OCI-LY7 (cell line): ENCODE measurements around the gene GATAD2A. TPM values are rescaled to one million over a fixed set of nuclear protein-coding genes. Genes with fewer than 3 reads are reported as not detected.

Experiments
- BruUV-seq: library from RNA; stranded (reverse); fragments of 400-500 nt; replicated peaks from 2 replicates; lab custom pipeline; 2021; lab: Mats Ljungman, UMichigan
- CTCF ChIA-PET: fragments of 300-600 bp; sonication (Branson Sonifier 250); formaldehyde crosslinking; loops from one replicate; lab custom pipeline; 2022; ENCODE audit warnings: antibody characterized with exemption; ENCODE audit not compliant: unreplicated experiment; lab: Charles Lee
- POLR2A ChIA-PET: fragments of 300-600 bp; sonication (Branson Sonifier 250); formaldehyde crosslinking; loops from one replicate; lab custom pipeline; 2022; ENCODE audit warnings: antibody characterized with exemption; lab: Charles Lee
- DNase-seq: peaks from one replicate; pipeline ENCODE4 v3.0.0-alpha.2; 2015; ENCODE audit warnings: low spot score
- H2AFZ ChIP-seq: fragments of 200-600 bp; sonication (generic), shearing (Covaris generic); 2 replicates; pipeline ENCODE4 v1.6.1; 2014; ENCODE audit warnings: mild to moderate bottlenecking, antibody characterized with exemption, low read length, moderate library complexity
- H3K27ac ChIP-seq: fragments of 200-600 bp; sonication (generic); 2 replicates; pipeline ENCODE4 v1.5.1; 2014; ENCODE audit warnings: mixed run types, low read depth, mild to moderate bottlenecking, moderate library complexity, low read length, inconsistent platforms; ENCODE audit not compliant: poor library complexity, severe bottlenecking
- H3K36me3 ChIP-seq: fragments of 200-600 bp; sonication (generic); 2 replicates; pipeline ENCODE4 v1.6.1; 2014; ENCODE audit warnings: mild to moderate bottlenecking, antibody characterized with exemption, low read length, moderate library complexity, mixed read lengths; ENCODE audit not compliant: insufficient read depth
- H3K4me1 ChIP-seq: fragments of 200-600 bp; sonication (generic); 2 replicates; pipeline ENCODE4 v1.5.1; 2014; ENCODE audit warnings: mild to moderate bottlenecking, low read length; ENCODE audit not compliant: insufficient read depth, poor library complexity, severe bottlenecking
- H3K4me2 ChIP-seq: fragments of 200-600 bp; sonication (generic); 2 replicates; pipeline ENCODE4 v1.6.1; 2014; ENCODE audit warnings: mild to moderate bottlenecking, low read length
- H3K4me3 ChIP-seq: fragments of 200-600 bp; sonication (generic); 2 replicates; pipeline ENCODE4 v1.5.1; 2014; ENCODE audit warnings: mild to moderate bottlenecking, low read depth, low read length; ENCODE audit not compliant: poor library complexity, severe bottlenecking
- H3K79me2 ChIP-seq: fragments of 200-600 bp; sonication (generic); 2 replicates; pipeline ENCODE4 v1.6.1; 2016; ENCODE audit warnings: low read depth, mild to moderate bottlenecking, low read length, moderate library complexity, mixed read lengths; ENCODE audit not compliant: insufficient read depth
- H3K9me2 ChIP-seq: fragments of 200-600 bp; sonication (generic); 2 replicates; pipeline ENCODE4 v1.6.1; 2016; ENCODE audit warnings: mild to moderate bottlenecking, low read length, mixed read lengths; ENCODE audit not compliant: insufficient read depth
- H3K9me3 ChIP-seq: fragments of 200-600 bp; sonication (generic); 2 replicates; pipeline ENCODE4 v1.6.1; 2014; ENCODE audit warnings: mild to moderate bottlenecking, mixed run types, low read length, mixed read lengths
- H4K20me1 ChIP-seq: fragments of 200-600 bp; sonication (generic); 2 replicates; pipeline ENCODE4 v1.6.1; 2014; ENCODE audit warnings: mild to moderate bottlenecking, antibody characterized with exemption, low read length, moderate library complexity, mixed read lengths; ENCODE audit not compliant: insufficient read depth
- EZH2phosphoT487 ChIP-seq: fragments of 200-600 bp; sonication (generic); IDR thresholded peaks from 2 replicates; pipeline ENCODE4 v1.6.1; 2018; ENCODE audit warnings: low read depth, borderline replicate concordance, mild to moderate bottlenecking, mixed run types, antibody characterized with exemption, low read length, moderate library complexity, mixed read lengths
- intact Hi-C: fragments of 100-400 bp; cut with micrococcal nuclease; formaldehyde crosslinking; loops from one replicate; pipeline ENCODE4 v1.10.0; 2022; ENCODE audit not compliant: unreplicated experiment
- total RNA-seq, 2 experiments: library from RNA; depleted of rRNA in 1 of 2; stranded (reverse); fragments of >200 nt in 1 of 2; shearing (Covaris generic) in 1 of 2; gene quantifications; 2 replicates each; pipeline ENCODE4 v1.2.3, GENCODE V29; 2014 to 2022
- TF ChIP-seq, protein P1 (sequence below): fragments of 200-600 bp; sonication (generic); conservative IDR thresholded peaks from 2 replicates; pipeline ENCODE4 v1.5.1; 2014; ENCODE audit warnings: mild to moderate bottlenecking, antibody characterized with exemption, low read length, moderate library complexity, mixed read lengths

GATAD2A gene
- total RNA-seq, 2 experiments from 2014 or later = 62.8 to 156 TPM

DNA sequence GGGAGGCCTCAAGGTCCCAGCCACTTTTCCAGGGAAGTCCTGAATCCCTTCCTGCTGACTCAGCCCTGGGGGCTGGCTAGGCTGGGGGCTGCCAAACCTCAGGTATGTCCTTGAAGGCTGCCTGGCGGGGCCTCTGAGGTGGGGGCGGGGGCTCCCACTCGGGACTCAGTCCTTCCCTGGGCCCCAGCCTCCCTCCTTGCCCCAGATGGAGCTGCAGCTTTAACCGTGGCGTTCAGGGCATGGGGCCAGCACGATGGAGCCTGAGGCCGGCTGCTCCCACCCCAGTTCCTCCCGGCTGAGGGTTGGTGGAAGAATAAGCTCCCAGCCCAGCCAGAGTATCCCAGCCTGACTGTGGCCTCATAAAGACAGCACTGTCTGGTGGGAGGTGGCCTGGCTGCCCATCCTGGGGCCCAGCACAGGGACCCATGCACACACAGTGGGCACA is 145.0 kb downstream of the GATAD2A start:
- H3K4me2 ChIP-seq = no peak overlapping the region
- H3K4me3 ChIP-seq = no peak overlapping the region
- H3K9me2 ChIP-seq = no peaks in the 10 kb centered on the region
- BruUV-seq = no TSS peak
- no peak overlapping the region for H2AFZ ChIP-seq
- no peaks in the 10 kb centered on the region for H4K20me1 ChIP-seq
- no peak for DNase-seq
- no peaks in the 10 kb centered on the region for H3K9me3 ChIP-seq
- ChIA-PET POLR2A (no interaction called here), CTCF (no interaction called here)
- H3K79me2 ChIP-seq = no peaks in the 10 kb centered on the region
- TF ChIP-seq, protein P1, sequence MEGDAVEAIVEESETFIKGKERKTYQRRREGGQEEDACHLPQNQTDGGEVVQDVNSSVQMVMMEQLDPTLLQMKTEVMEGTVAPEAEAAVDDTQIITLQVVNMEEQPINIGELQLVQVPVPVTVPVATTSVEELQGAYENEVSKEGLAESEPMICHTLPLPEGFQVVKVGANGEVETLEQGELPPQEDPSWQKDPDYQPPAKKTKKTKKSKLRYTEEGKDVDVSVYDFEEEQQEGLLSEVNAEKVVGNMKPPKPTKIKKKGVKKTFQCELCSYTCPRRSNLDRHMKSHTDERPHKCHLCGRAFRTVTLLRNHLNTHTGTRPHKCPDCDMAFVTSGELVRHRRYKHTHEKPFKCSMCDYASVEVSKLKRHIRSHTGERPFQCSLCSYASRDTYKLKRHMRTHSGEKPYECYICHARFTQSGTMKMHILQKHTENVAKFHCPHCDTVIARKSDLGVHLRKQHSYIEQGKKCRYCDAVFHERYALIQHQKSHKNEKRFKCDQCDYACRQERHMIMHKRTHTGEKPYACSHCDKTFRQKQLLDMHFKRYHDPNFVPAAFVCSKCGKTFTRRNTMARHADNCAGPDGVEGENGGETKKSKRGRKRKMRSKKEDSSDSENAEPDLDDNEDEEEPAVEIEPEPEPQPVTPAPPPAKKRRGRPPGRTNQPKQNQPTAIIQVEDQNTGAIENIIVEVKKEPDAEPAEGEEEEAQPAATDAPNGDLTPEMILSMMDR = no peak
- no peak for TF ChIP-seq EZH2phosphoT487
- H3K36me3 ChIP-seq = no peaks in the 10 kb centered on the region
- H3K27ac ChIP-seq = no peak overlapping the region
- intact Hi-C loops = no loop called here
- H3K4me1 ChIP-seq = no peaks in the 10 kb centered on the region

DNA sequence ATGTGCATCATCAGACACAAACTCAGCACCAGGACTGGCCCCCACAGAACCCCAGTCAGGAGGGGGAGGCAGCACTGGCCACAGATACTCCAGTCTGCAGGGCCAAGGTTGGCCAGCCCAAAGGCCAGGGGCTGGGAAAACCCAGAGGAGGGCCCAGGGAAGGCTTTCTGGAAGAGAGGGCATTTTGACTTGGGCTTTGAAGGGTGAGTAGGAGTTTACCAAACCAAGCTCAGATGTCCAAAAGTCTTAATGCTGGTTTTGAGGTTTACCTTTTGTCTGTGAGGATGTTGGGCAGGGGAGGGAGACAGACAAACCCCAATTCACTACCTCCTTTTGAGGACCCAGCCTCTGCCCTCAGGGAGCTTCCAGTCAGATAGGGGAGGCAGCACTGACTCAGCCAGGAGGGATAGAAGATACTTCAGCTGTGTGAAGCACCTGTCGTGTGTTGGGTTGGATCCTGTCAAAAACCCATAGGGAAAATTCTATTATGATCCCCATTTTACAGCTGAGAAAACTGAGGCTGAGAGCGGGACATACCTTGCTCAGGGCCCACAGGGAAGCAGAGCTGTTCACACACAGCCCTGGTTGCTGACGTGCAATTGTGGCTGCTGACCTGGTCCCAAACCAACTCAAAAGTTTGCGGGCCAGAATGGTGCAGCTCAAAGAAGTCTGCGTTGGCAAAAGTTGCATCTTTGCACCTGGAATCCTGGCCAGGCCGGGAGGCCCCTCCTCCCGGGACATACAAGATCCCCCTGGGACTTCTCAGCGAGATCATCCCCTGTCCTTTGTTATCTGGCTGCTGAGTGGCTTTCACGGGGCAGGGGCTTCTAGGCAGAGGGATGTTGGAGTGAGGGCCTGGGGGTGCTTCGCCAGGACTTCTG is 145.7 kb downstream of the GATAD2A start:
- no peak overlapping the region for H3K4me3 ChIP-seq
- intact Hi-C loops = no loop called here
- ChIA-PET CTCF (no interaction called here), POLR2A (interaction anchor here (0.5 kb wide), 1 partner anchor 383 kb away, joined by 5 read pairs; no protein-coding TSS in a partner anchor)
- no peaks in the 10 kb centered on the region for H3K9me2 ChIP-seq
- no peak overlapping the region for H3K27ac ChIP-seq
- H3K4me1 ChIP-seq = no peaks in the 10 kb centered on the region
- TF ChIP-seq, protein P1 = no peak
- no peak for TF ChIP-seq EZH2phosphoT487
- H3K9me3 ChIP-seq = no peaks in the 10 kb centered on the region
- BruUV-seq = no TSS peak
- H3K4me2 ChIP-seq = no peak overlapping the region
- no peaks in the 10 kb centered on the region for H4K20me1 ChIP-seq
- no peak overlapping the region for H2AFZ ChIP-seq
- no peak for DNase-seq
- H3K36me3 ChIP-seq = no peaks in the 10 kb centered on the region
- H3K79me2 ChIP-seq = no peaks in the 10 kb centered on the region

DNA sequence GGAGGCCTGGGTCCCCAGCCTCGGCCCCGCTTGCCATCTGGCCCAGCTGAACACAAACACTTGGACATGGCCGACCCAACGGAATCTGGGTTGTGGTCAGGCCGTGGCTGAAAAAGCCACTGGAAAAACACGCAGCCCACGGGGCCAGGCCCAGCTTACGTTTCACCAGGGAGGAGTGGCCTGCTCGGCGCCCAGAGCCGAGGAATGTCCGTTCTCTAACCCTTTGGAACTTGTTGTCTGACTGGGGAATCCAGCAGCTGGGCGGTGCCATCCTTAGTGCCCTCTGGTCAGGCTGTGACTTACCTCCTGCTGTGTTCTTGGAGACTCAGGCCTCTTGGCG is 146.3 kb downstream of the GATAD2A start:
- H3K4me2 ChIP-seq = no peak overlapping the region
- no peaks in the 10 kb centered on the region for H3K9me3 ChIP-seq
- ChIA-PET POLR2A (interaction anchor here (0.5 kb wide), 1 partner anchor 383 kb away, joined by 5 read pairs; no protein-coding TSS in a partner anchor), CTCF (no interaction called here)
- no peaks in the 10 kb centered on the region for H3K4me1 ChIP-seq
- no peaks in the 10 kb centered on the region for H3K36me3 ChIP-seq
- no peaks in the 10 kb centered on the region for H3K9me2 ChIP-seq
- no peak overlapping the region for H3K4me3 ChIP-seq
- TF ChIP-seq, protein P1 = no peak
- TF ChIP-seq EZH2phosphoT487 = no peak
- no peak for DNase-seq
- no peak overlapping the region for H3K27ac ChIP-seq
- intact Hi-C loops = no loop called here
- no peak overlapping the region for H2AFZ ChIP-seq
- H3K79me2 ChIP-seq = no peaks in the 10 kb centered on the region
- no peaks in the 10 kb centered on the region for H4K20me1 ChIP-seq
- no TSS peak for BruUV-seq
